ENCODE results near the gene EXOSC9. TPM values are rescaled to one million over a fixed set of nuclear protein-coding genes. Genes with fewer than 3 reads are reported as not detected.

EXOSC9 gene
- total RNA-seq, 1 donor from 2014 or later, result 33.6 TPM

- H3K27ac Mint-ChIP-seq, result no peak overlapping the region
- H3K4me3 Mint-ChIP-seq (ENCODE audit: low read depth), result no peak overlapping the region
- peaks cover 11% of the 10 kb centered on the region for H3K4me1 Mint-ChIP-seq (ENCODE audit: low read depth)
These were observed 8.2 kb upstream of the EXOSC9 start for GRCh38 chr4:121792966-121793365.

DNA sequence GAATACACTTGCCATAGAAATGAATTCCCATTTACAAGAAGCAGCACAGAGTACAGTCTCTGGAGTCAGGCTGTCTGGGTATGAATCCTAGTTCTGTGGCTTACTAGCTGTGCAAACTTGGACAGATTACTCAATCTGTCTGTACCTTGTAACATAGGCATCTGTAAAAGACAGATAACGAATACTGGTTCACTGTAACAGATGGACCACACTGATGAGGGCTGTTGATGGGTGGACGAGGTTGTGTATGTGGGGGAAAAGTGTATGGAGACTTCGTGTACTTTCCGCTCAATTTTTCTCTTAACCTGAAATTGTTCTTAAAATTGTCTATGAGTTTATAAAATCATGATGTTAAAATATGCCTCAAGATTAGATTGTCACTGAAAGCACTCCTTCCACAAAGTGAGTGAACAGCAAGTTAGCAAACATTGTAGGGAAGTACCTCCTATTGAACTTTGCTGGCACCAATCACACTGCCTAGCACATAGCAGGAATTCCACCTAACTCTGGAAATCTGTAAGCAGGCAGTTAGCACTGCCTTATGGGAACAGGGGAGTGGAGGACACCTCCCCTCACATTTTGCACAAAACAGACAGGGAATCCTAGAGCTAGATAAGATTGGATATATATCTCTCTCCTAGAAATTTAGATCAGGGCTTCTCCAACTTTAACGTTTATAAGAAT is 6.5 kb upstream of the EXOSC9 start:
- Mint-ChIP-seq H3K27me3 (peaks cover 6% of the 10 kb centered on the region), H3K4me3 (ENCODE audit: low read depth) (no peak overlapping the region), H3K9me3 (ENCODE audit: low read depth) (no peaks in the 10 kb centered on the region), H3K27ac (no peak overlapping the region), H3K4me1 (ENCODE audit: low read depth) (peaks cover 11% of the 10 kb centered on the region), H3K36me3 (ENCODE audit: insufficient read depth) (no peaks in the 10 kb centered on the region)
- DNase-seq (ENCODE audit: low spot score, unreplicated experiment), result no peak
- TF ChIP-seq CTCF (IDR thresholded peaks at IDR 0.05; ENCODE audit: unreplicated experiment), result no peak

More at GRCh38 chr4:121792966-121793365, 8.2 kb upstream of the EXOSC9 start:
- no peak for TF ChIP-seq CTCF (IDR thresholded peaks at IDR 0.05; ENCODE audit: unreplicated experiment)
- no peak for DNase-seq (ENCODE audit: low spot score, unreplicated experiment)
- Mint-ChIP-seq H3K27me3 (peaks cover 10% of the 10 kb centered on the region), H3K36me3 (ENCODE audit: insufficient read depth) (no peaks in the 10 kb centered on the region), H3K9me3 (ENCODE audit: low read depth) (no peaks in the 10 kb centered on the region)

- no peak for DNase-seq (ENCODE audit: low spot score, unreplicated experiment)
- no peak overlapping the region for H3K4me3 Mint-ChIP-seq (ENCODE audit: low read depth)
These were observed 4.8 kb upstream of the EXOSC9 start for GRCh38 chr4:121796283-121796682.

DNA sequence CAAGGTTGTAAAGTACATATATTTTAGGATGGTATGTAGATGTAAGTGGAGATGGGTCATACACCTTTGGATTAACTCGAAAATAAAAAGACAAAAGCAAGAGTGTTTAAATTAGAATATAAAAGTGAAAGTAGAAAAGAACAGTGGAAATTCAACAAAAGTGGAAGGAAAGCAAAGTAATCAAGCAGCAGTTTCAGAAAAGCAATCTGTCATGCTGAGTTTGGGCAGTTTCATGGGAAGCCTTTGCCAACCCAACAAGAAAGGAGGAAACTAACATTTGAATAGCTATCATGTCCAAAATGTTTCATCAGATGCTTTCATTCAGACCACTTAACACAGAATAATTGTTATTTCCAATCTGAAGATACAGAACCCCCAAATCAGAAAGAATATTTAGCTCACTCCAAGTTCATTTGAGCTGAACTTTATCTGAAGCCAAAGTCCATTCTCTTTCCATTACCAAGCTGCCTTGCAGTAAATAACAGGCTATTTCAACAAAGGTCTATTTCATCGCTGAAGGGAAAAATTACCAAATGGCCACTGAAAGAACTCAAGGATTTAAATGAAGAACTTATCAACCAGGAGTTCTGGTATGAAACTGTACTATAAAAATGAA is 1.8 kb upstream of the EXOSC9 start:
- no peak for DNase-seq (ENCODE audit: low spot score, unreplicated experiment)
- Mint-ChIP-seq H3K9me3 (ENCODE audit: low read depth) (no peaks in the 10 kb centered on the region), H3K4me3 (ENCODE audit: low read depth) (peak overlapping the region; percentile 32), H3K4me1 (ENCODE audit: low read depth) (peaks cover 21% of the 10 kb centered on the region), H3K27ac (no peak overlapping the region), H3K27me3 (peaks cover 6% of the 10 kb centered on the region), H3K36me3 (ENCODE audit: insufficient read depth) (peaks cover 2% of the 10 kb centered on the region)
- no peak for TF ChIP-seq CTCF (IDR thresholded peaks at IDR 0.05; ENCODE audit: unreplicated experiment)

More at GRCh38 chr4:121796283-121796682, 4.8 kb upstream of the EXOSC9 start:
- H3K36me3 Mint-ChIP-seq (ENCODE audit: insufficient read depth), result no peaks in the 10 kb centered on the region
- peaks cover 6% of the 10 kb centered on the region for H3K27me3 Mint-ChIP-seq
- peaks cover 13% of the 10 kb centered on the region for H3K4me1 Mint-ChIP-seq (ENCODE audit: low read depth)
- H3K9me3 Mint-ChIP-seq (ENCODE audit: low read depth), result no peaks in the 10 kb centered on the region
- TF ChIP-seq CTCF (IDR thresholded peaks at IDR 0.05; ENCODE audit: unreplicated experiment), result no peak
- no peak overlapping the region for H3K27ac Mint-ChIP-seq

- DNase-seq (ENCODE audit: low spot score, unreplicated experiment), result no peak
- H3K36me3 Mint-ChIP-seq (ENCODE audit: insufficient read depth), result peaks cover 2% of the 10 kb centered on the region
- no peaks in the 10 kb centered on the region for H3K9me3 Mint-ChIP-seq (ENCODE audit: low read depth)
- H3K4me1 Mint-ChIP-seq (ENCODE audit: low read depth), result peaks cover 14% of the 10 kb centered on the region
- peaks cover 6% of the 10 kb centered on the region for H3K27me3 Mint-ChIP-seq
- H3K27ac Mint-ChIP-seq, result peak overlapping the region; percentile 97
- no peak for TF ChIP-seq CTCF (IDR thresholded peaks at IDR 0.05; ENCODE audit: unreplicated experiment)
- H3K4me3 Mint-ChIP-seq (ENCODE audit: low read depth), result peak overlapping the region; percentile 88
These were observed 1.1 kb upstream of the EXOSC9 start for GRCh38 chr4:121799867-121800501.

Measured in progenitor cell of endocrine pancreas (in vitro differentiated cells).